Natural killer cell (primary cell): Measurements from ENCODE around the gene MICALL2. TPM values are rescaled to one million over a fixed set of nuclear protein-coding genes. Genes with fewer than 3 reads are reported as not detected.

Experiments
- ATAC-seq, 3 donors: fragments of 150-1000 bp in 2 of 3; fragments of 200-7000 bp in 1 of 3; cut with Tn5 transposase; 1 replicate in 1 of 3; 2 replicates in 2 of 3; pipeline ENCODE4 v1.10.0; 2021; ENCODE audit warnings: mild to moderate bottlenecking in 2 of 3, moderate library complexity in 2 of 3
- DNase-seq, 2 donors: peaks; one replicate each; pipeline versions ENCODE4 v3.0.0 to v3.0.0-alpha.2; 2013 to 2021; ENCODE audit warnings: mixed read lengths in 1 of 2
- H3K27ac ChIP-seq: one replicate; pipeline ENCODE4 v1.5.1; 2013; ENCODE audit warnings: mild to moderate bottlenecking, low read length
- H3K27me3 ChIP-seq: one replicate; pipeline ENCODE4 v1.6.1; 2013; ENCODE audit warnings: low read length; ENCODE audit not compliant: control insufficient read depth, insufficient read depth
- H3K36me3 ChIP-seq: one replicate; pipeline ENCODE4 v1.6.1; 2013; ENCODE audit warnings: low read length; ENCODE audit not compliant: control insufficient read depth, insufficient read depth
- H3K4me1 ChIP-seq: one replicate; pipeline ENCODE4 v1.6.1; 2013; ENCODE audit warnings: low read length; ENCODE audit not compliant: control insufficient read depth, insufficient read depth
- H3K4me3 ChIP-seq: one replicate; pipeline ENCODE4 v1.5.1; 2013; ENCODE audit warnings: low read length
- H3K9me3 ChIP-seq: one replicate; pipeline ENCODE4 v1.6.1; 2013; ENCODE audit warnings: low read length; ENCODE audit not compliant: control insufficient read depth, insufficient read depth
- H3K27ac Mint-ChIP-seq, 2 donors: one replicate each; pipeline ENCODE4 v1.8.0; 2022; ENCODE audit warnings: mild to moderate bottlenecking in 2 of 2, mixed read lengths in 2 of 2, moderate library complexity in 1 of 2
- H3K27me3 Mint-ChIP-seq, 2 donors: one replicate each; pipeline ENCODE4 v1.8.0; 2022; ENCODE audit warnings: low read depth in 2 of 2, mixed read lengths in 2 of 2
- H3K36me3 Mint-ChIP-seq: one replicate; pipeline ENCODE4 v1.8.0; 2022; ENCODE audit warnings: mixed read lengths
- H3K4me1 Mint-ChIP-seq, 2 donors: one replicate each; pipeline ENCODE4 v1.8.0; 2022; ENCODE audit warnings: mixed read lengths in 2 of 2
- H3K4me3 Mint-ChIP-seq: one replicate; pipeline ENCODE4 v1.8.0; 2022; ENCODE audit warnings: mild to moderate bottlenecking, moderate library complexity, mixed read lengths
- H3K9me3 Mint-ChIP-seq, 2 donors: one replicate each; pipeline ENCODE4 v1.8.0; 2022; ENCODE audit warnings: mixed read lengths in 2 of 2
- WGBS: methylation state at CpG from one replicate; pipeline ENCODE4 v1.1.7; 2013; ENCODE audit warnings: missing lambda C conversion rate; ENCODE audit not compliant: insufficient coverage; 5-methylcytosine and 5-hydroxymethylcytosine counted together
- intact Hi-C: fragments of 100-400 bp; cut with micrococcal nuclease; formaldehyde crosslinking; loops from one replicate; pipeline ENCODE4 v1.14.2; 2022
- total RNA-seq, 4 donors: library from RNA; stranded (reverse); fragments of 120-200 nt in 1 of 4; gene quantifications; one replicate each; pipeline versions ENCODE4 v1.2.3 to v1.2.4, GENCODE V29; 2013 to 2022
- TF ChIP-seq, protein P1 (sequence below): fragments of 200-600 bp; IDR thresholded peaks from one replicate; pipeline ENCODE4 v1.8.0; 2022; ENCODE audit warnings: antibody characterized with exemption

The MICALL2 gene
- total RNA-seq, 3 donors from 2014 or later (not counting 1 experiment from before 2014, with no cell fraction given), result 2.5 to 4.4 (median 2.8) TPM

DNA sequence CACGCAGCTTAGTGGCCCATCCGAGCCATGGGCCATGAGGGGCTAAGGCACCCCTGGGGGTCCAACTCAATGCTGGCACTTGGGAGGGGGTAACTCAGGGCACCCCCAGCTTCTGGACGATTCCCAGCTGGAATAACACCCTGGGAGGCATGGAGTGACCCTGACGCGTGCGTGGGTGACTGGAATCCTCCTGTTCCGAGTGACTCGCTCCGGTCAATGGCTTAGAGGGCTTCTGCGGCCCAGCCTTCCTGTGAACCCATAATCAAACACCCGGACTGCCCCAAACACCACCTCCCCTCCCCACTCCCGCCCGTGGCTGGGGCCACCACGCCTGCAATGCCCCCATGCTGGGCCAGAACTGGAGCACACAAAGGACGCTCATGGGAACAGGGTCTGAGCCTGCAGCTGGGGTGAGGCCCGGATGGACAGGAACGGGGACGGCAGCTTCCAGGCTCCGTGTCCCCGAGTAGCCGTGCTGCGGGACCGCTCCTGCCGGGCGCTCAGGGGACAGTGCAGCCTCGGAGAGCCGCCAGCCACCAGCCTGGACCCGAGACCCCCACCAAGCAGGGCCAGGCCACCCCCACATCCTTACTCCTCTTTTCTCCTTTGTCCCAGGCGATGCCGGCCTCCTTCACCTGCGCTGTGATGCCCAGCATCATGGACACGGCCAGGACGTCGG is 36.4 kb upstream of the MICALL2 start:
- H3K4me3 Mint-ChIP-seq, result no peak overlapping the region
- H3K9me3 Mint-ChIP-seq, result no peaks in the 10 kb centered on the region
- no peaks in the 10 kb centered on the region for H3K36me3 Mint-ChIP-seq
- no peaks in the 10 kb centered on the region for H3K9me3 ChIP-seq
- TF ChIP-seq, protein P1, sequence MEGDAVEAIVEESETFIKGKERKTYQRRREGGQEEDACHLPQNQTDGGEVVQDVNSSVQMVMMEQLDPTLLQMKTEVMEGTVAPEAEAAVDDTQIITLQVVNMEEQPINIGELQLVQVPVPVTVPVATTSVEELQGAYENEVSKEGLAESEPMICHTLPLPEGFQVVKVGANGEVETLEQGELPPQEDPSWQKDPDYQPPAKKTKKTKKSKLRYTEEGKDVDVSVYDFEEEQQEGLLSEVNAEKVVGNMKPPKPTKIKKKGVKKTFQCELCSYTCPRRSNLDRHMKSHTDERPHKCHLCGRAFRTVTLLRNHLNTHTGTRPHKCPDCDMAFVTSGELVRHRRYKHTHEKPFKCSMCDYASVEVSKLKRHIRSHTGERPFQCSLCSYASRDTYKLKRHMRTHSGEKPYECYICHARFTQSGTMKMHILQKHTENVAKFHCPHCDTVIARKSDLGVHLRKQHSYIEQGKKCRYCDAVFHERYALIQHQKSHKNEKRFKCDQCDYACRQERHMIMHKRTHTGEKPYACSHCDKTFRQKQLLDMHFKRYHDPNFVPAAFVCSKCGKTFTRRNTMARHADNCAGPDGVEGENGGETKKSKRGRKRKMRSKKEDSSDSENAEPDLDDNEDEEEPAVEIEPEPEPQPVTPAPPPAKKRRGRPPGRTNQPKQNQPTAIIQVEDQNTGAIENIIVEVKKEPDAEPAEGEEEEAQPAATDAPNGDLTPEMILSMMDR, result no peak
- no peak overlapping the region for H3K4me3 ChIP-seq
- no peak for ATAC-seq
- 94% methylated on average over 34 of the region's 34 CpGs for WGBS
- H3K27me3 ChIP-seq, result no peaks in the 10 kb centered on the region
- H3K4me1 Mint-ChIP-seq, result peaks cover 6% of the 10 kb centered on the region in 2 donors
- H3K27ac ChIP-seq, result no peak overlapping the region
- H3K36me3 ChIP-seq, result peaks cover 35% of the 10 kb centered on the region
- H3K27ac Mint-ChIP-seq, result no peak overlapping the region
- H3K4me1 ChIP-seq, result no peaks in the 10 kb centered on the region
- intact Hi-C loops, result no loop called here
- no peaks in the 10 kb centered on the region for H3K27me3 Mint-ChIP-seq
- DNase-seq, result no peak

- H3K4me1 ChIP-seq, result no peaks in the 10 kb centered on the region
Measured at GRCh38 chr7:1494866-1495563, 35.7 kb upstream of the MICALL2 start.

GRCh38 chr7:1494447-1494846 is 35.2 kb upstream of the MICALL2 start:
- intact Hi-C loops, result no loop called here
- Mint-ChIP-seq H3K27me3 (no peaks in the 10 kb centered on the region), H3K4me3 (no peak overlapping the region), H3K9me3 (no peaks in the 10 kb centered on the region), H3K27ac (no peak overlapping the region), H3K4me1 (no peaks in the 10 kb centered on the region), H3K36me3 (no peaks in the 10 kb centered on the region)
- DNase-seq (no peak), ATAC-seq (no peak)
- peaks cover 37% of the 10 kb centered on the region for H3K36me3 ChIP-seq
- TF ChIP-seq, protein P1, result no peak
- H3K4me1 ChIP-seq, result no peaks in the 10 kb centered on the region
- no peak overlapping the region for H3K27ac ChIP-seq
- no peaks in the 10 kb centered on the region for H3K9me3 ChIP-seq
- WGBS, result 96% methylated on average over 25 of the region's 25 CpGs
- no peaks in the 10 kb centered on the region for H3K27me3 ChIP-seq
- H3K4me3 ChIP-seq, result no peak overlapping the region

More at GRCh38 chr7:1494866-1495563, 35.7 kb upstream of the MICALL2 start:
- ATAC-seq (no peak), DNase-seq (no peak)
- H3K36me3 ChIP-seq, result peaks cover 35% of the 10 kb centered on the region
- WGBS, result 96% methylated on average over 27 of the region's 27 CpGs
- no peak overlapping the region for H3K4me3 Mint-ChIP-seq
- intact Hi-C loops, result no loop called here
- no peaks in the 10 kb centered on the region for H3K9me3 Mint-ChIP-seq
- H3K36me3 Mint-ChIP-seq, result no peaks in the 10 kb centered on the region
- no peaks in the 10 kb centered on the region for H3K9me3 ChIP-seq
- no peaks in the 10 kb centered on the region for H3K4me1 Mint-ChIP-seq
- TF ChIP-seq, protein P1, result no peak
- no peak overlapping the region for H3K4me3 ChIP-seq
- H3K27ac ChIP-seq, result no peak overlapping the region
- H3K27me3 Mint-ChIP-seq, result no peaks in the 10 kb centered on the region
- no peak overlapping the region for H3K27ac Mint-ChIP-seq
- H3K27me3 ChIP-seq, result no peaks in the 10 kb centered on the region
